SK-N-SH treated with all-trans-retinoic acid at 6 μM for 48 hours (cell line): Measurements from ENCODE around the gene LCMT1.

Experiments
- POU6F1 ChIP-seq: fragments of 250-450 bp; sonication (Bioruptor Pico); IDR thresholded peaks from 2 replicates; pipeline ENCODE4 v1.8.0; 2021; ENCODE audit warnings: low read depth, mild to moderate bottlenecking, moderate library complexity, borderline replicate concordance
- TOX ChIP-seq: fragments of 250-450 bp; sonication (Bioruptor Pico); IDR thresholded peaks from 2 replicates; pipeline ENCODE4 v1.8.0; 2021; ENCODE audit warnings: mild to moderate bottlenecking, moderate library complexity, borderline replicate concordance
- ZFP3 ChIP-seq: fragments of 250-450 bp; sonication (Bioruptor Pico); IDR thresholded peaks from 2 replicates; pipeline ENCODE4 v1.5.0; 2020; ENCODE audit warnings: mild to moderate bottlenecking, moderate library complexity

- TF ChIP-seq TOX (CRISPR knock-in tag) (no peak), ZFP3 (CRISPR knock-in tag) (no peak), POU6F1 (CRISPR knock-in tag) (no peak)
Measured at GRCh38 chr16:25217921-25218320, 106.4 kb downstream of the LCMT1 start.
